Hepatocyte (in vitro differentiated cells): ENCODE results near the gene ABCC6.

ENCODE experiments used
- EZH2 ChIP-seq: fragments of 200-600 bp; sonication (generic); IDR thresholded peaks from 2 replicates; pipeline ENCODE4 v1.6.1; 2016; ENCODE audit warnings: antibody characterized with exemption, mild to moderate bottlenecking, borderline replicate concordance
- EZH2phosphoT487 ChIP-seq: fragments of 200-600 bp; sonication (generic); IDR thresholded peaks from one replicate; pipeline ENCODE4 v1.6.1; 2018; ENCODE audit warnings: antibody characterized with exemption, mild to moderate bottlenecking, low read depth, moderate library complexity; ENCODE audit not compliant: unreplicated experiment, severe bottlenecking
- TF ChIP-seq, protein P1 (sequence below): fragments of 200-600 bp; sonication (generic); IDR thresholded peaks from 2 replicates; pipeline ENCODE4 v1.5.1; 2016; ENCODE audit warnings: antibody characterized with exemption, mild to moderate bottlenecking; ENCODE audit not compliant: poor library complexity

DNA sequence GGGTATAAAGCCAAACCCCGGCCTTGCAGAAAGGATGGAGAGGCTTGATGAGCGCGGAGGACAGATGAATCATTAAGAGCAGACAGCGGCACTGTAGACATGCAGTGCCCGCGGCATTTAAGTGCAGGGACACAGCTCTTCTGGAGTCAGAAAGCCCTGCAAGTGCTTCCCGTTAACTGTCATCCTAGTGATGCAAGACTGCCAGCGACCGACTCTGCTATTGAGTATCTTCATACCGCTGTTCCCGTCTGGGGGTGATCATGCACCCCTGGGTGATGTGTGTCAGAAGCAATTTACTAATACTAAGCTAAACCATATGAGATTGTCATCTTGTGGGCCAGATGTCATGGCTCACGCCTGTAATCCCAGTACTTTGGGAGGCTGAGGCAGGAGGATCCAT is 101.0 kb downstream of the ABCC6 start:
- TF ChIP-seq, protein P1, sequence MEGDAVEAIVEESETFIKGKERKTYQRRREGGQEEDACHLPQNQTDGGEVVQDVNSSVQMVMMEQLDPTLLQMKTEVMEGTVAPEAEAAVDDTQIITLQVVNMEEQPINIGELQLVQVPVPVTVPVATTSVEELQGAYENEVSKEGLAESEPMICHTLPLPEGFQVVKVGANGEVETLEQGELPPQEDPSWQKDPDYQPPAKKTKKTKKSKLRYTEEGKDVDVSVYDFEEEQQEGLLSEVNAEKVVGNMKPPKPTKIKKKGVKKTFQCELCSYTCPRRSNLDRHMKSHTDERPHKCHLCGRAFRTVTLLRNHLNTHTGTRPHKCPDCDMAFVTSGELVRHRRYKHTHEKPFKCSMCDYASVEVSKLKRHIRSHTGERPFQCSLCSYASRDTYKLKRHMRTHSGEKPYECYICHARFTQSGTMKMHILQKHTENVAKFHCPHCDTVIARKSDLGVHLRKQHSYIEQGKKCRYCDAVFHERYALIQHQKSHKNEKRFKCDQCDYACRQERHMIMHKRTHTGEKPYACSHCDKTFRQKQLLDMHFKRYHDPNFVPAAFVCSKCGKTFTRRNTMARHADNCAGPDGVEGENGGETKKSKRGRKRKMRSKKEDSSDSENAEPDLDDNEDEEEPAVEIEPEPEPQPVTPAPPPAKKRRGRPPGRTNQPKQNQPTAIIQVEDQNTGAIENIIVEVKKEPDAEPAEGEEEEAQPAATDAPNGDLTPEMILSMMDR = no peak
- TF ChIP-seq EZH2phosphoT487 (no peak), EZH2 (no peak)
